ENCODE data around the gene ELAVL4.

GRCh38 chr1:50208315-50208714 is 99.6 kb downstream of the ELAVL4 start:
- TF ChIP-seq POLR2AphosphoS5 (IDR thresholded peaks at IDR 0.05; ENCODE audit: low read depth, low read length) (no peak), EZH2 (IDR thresholded peaks at IDR 0.05; ENCODE audit: low read depth, low read length, severe bottlenecking) (no peak), POLR2A (IDR thresholded peaks at IDR 0.05; ENCODE audit: control extremely low read depth in 1 of 2, low read depth in 2 of 2, low read length in 2 of 2) (no peak), E2F6 (IDR thresholded peaks at IDR 0.05) (no peak), NRF1 (IDR thresholded peaks at IDR 0.05; ENCODE audit: low read depth, low read length) (no peak), ZNF274 (IDR thresholded peaks at IDR 0.05; ENCODE audit: borderline replicate concordance, extremely low read depth, low read length) (no peak), TEAD4 (IDR thresholded peaks at IDR 0.05; ENCODE audit: low read depth, low read length) (no peak)
- TF ChIP-seq, protein P1, sequence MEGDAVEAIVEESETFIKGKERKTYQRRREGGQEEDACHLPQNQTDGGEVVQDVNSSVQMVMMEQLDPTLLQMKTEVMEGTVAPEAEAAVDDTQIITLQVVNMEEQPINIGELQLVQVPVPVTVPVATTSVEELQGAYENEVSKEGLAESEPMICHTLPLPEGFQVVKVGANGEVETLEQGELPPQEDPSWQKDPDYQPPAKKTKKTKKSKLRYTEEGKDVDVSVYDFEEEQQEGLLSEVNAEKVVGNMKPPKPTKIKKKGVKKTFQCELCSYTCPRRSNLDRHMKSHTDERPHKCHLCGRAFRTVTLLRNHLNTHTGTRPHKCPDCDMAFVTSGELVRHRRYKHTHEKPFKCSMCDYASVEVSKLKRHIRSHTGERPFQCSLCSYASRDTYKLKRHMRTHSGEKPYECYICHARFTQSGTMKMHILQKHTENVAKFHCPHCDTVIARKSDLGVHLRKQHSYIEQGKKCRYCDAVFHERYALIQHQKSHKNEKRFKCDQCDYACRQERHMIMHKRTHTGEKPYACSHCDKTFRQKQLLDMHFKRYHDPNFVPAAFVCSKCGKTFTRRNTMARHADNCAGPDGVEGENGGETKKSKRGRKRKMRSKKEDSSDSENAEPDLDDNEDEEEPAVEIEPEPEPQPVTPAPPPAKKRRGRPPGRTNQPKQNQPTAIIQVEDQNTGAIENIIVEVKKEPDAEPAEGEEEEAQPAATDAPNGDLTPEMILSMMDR (IDR thresholded peaks at IDR 0.05; ENCODE audit: control extremely low read depth in 1 of 3, insufficient read depth in 1 of 3, low read depth in 1 of 3, low read length in 3 of 3): no peak
